A549 (cell line): ENCODE results near the gene CADM4.

Experiments
- CEBPB ChIP-seq, 2 experiments: fragments of >200 bp in 1 of 2; sonication (Bioruptor Twin) in 1 of 2; formaldehyde crosslinking in 1 of 2; IDR thresholded peaks; 2 replicates each; pipeline ENCODE4 v1.6.1; 2012 to 2016
- CTCF ChIP-seq: fragments of >200 bp; sonication (Bioruptor Twin); formaldehyde crosslinking; IDR thresholded peaks from 3 replicates; pipeline ENCODE4 v1.5.1; 2016
- HOXA7 ChIP-seq: fragments of 250-450 bp; sonication (Bioruptor Pico); IDR thresholded peaks from 2 replicates; pipeline ENCODE4 v1.5.0; 2020; ENCODE audit warnings: mild to moderate bottlenecking, moderate library complexity
- RFX5 ChIP-seq: fragments of 450-650 bp; IDR thresholded peaks from 2 replicates; pipeline ENCODE4 v1.7.1; 2014; ENCODE audit warnings: antibody characterized with exemption, mild to moderate bottlenecking, moderate library complexity
- SMC3 ChIP-seq: fragments of >200 bp; sonication (Bioruptor Twin); formaldehyde crosslinking; IDR thresholded peaks from 3 replicates; pipeline ENCODE4 v1.6.1; 2018; ENCODE audit warnings: inconsistent platforms

DNA sequence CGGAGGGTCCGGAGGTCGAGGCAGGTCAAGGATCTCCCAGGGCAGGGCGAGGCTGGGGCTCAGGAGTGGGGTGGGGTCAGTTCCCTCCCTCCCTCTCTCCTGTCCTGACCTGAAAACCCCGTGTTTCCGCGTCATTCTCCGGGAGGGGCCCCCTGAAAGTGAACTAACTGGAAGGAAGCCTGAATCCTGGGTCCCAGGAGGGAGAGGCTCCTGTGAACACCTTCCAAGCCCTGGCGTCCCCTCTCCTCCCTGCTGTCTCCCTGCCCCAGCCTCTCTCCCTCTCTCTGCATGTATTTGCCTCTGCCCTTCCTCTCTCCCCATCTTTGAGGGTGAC lies 741 bp upstream of the CADM4 start:
- TF ChIP-seq RFX5 (no peak), HOXA7 (CRISPR knock-in tag) (no peak), CTCF (no peak), SMC3 (no peak), CEBPB (IDR thresholded peaks at IDR 0.05) (no peak)
